Endodermal cell (in vitro differentiated cells): Measurements from ENCODE around the gene RAD9A. TPM values are rescaled to one million over a fixed set of nuclear protein-coding genes. Genes with fewer than 3 reads are reported as not detected.
A peak's percentile ranks its signal among the peaks of the same experiment; 100 is the strongest.

Source experiments
- DNase-seq: peaks from one replicate; pipeline ENCODE4 v3.0.0-alpha.2; 2017
- H3K27ac ChIP-seq: 2 replicates; pipeline ENCODE4 v1.5.1; 2013; ENCODE audit warnings: mild to moderate bottlenecking, low read depth, low read length, moderate library complexity
- H3K27me3 ChIP-seq: 2 replicates; pipeline ENCODE4 v1.6.1; 2013; ENCODE audit warnings: mild to moderate bottlenecking, low read length, moderate library complexity; ENCODE audit not compliant: insufficient read depth, control insufficient read depth, poor library complexity, severe bottlenecking
- H3K36me3 ChIP-seq: 2 replicates; pipeline ENCODE4 v1.7.0; 2013; ENCODE audit warnings: mild to moderate bottlenecking, low read length, moderate library complexity; ENCODE audit not compliant: control insufficient read depth, insufficient read depth
- H3K4me1 ChIP-seq: one replicate; pipeline ENCODE4 v1.7.0; 2013; ENCODE audit warnings: low read length; ENCODE audit not compliant: control insufficient read depth, insufficient read depth
- H3K4me3 ChIP-seq: 2 replicates; pipeline ENCODE4 v1.5.1; 2013; ENCODE audit warnings: mild to moderate bottlenecking, low read length, moderate library complexity
- H3K9ac ChIP-seq: 2 replicates; pipeline ENCODE4 v1.6.1; 2013; ENCODE audit warnings: mild to moderate bottlenecking, low read length, moderate library complexity; ENCODE audit not compliant: poor library complexity, severe bottlenecking; ENCODE audit errors: extremely low read depth
- H3K9me3 ChIP-seq: 2 replicates; pipeline ENCODE4 v1.6.1; 2013; ENCODE audit warnings: mild to moderate bottlenecking, low read length, moderate library complexity; ENCODE audit not compliant: control insufficient read depth
- H3K27ac Mint-ChIP-seq: 2 replicates; pipeline ENCODE4 v1.8.0; 2020; ENCODE audit warnings: mixed read lengths
- H3K27me3 Mint-ChIP-seq: 2 replicates; pipeline ENCODE4 v1.8.0; 2021; ENCODE audit warnings: mild to moderate bottlenecking, mixed read lengths; ENCODE audit not compliant: insufficient read depth
- H3K36me3 Mint-ChIP-seq: 2 replicates; pipeline ENCODE4 v1.8.0; 2020; ENCODE audit warnings: low read depth, mixed read lengths
- H3K4me1 Mint-ChIP-seq: 2 replicates; pipeline ENCODE4 v1.8.0; 2020; ENCODE audit warnings: mixed read lengths
- H3K4me3 Mint-ChIP-seq: 2 replicates; pipeline ENCODE4 v1.8.0; 2020; ENCODE audit warnings: mild to moderate bottlenecking, moderate library complexity, mixed read lengths
- H3K9me3 Mint-ChIP-seq: 2 replicates; pipeline ENCODE4 v1.8.0; 2020; ENCODE audit warnings: mild to moderate bottlenecking, mixed read lengths
- CTCF ChIP-seq: fragments of 200-600 bp; sonication (generic); conservative IDR thresholded peaks from 2 replicates; pipeline ENCODE4 v1.5.0; 2021; ENCODE audit warnings: antibody characterized with exemption, mild to moderate bottlenecking
- WGBS, 2 experiments: methylation state at CpG; one replicate each; pipeline versions ENCODE4 v1.1.5 to v1.1.7; 2013; ENCODE audit warnings: missing lambda C conversion rate in 2 of 2, mixed read lengths in 1 of 2; ENCODE audit not compliant: insufficient coverage in 1 of 2, insufficient read length in 1 of 2; 5-methylcytosine and 5-hydroxymethylcytosine counted together
- total RNA-seq, 2 donors: library from RNA; stranded (reverse); fragmentation: NEBNext Ultra II Directional in 1 of 2; extraction: Animal tissue kit (Norgen Biotek cat#: 25700) in 1 of 2; gene quantifications; 2 replicates in 1 of 2; 3 replicates in 1 of 2; pipeline ENCODE4 v1.2.1, GENCODE V29; 2021

Gene RAD9A
- total RNA-seq, 2 donors from 2014 or later: 28.3 to 41.4 TPM

GRCh38 chr11:67356864-67357561 lies 34.8 kb upstream of the RAD9A start:
- WGBS, 2 experiments: 40 to 60% methylated on average over 1 to 3 of the region's 3 CpGs
- Mint-ChIP-seq H3K36me3 (no peaks in the 10 kb centered on the region), H3K4me1 (peaks cover 29% of the 10 kb centered on the region), H3K9me3 (no peaks in the 10 kb centered on the region), H3K4me3 (peak overlapping the region; percentile 7), H3K27me3 (peaks cover 27% of the 10 kb centered on the region), H3K27ac (peak overlapping the region; percentile 31)
- H3K9ac ChIP-seq: no peak overlapping the region
- H3K36me3 ChIP-seq: no peaks in the 10 kb centered on the region
- no peak overlapping the region for H3K27ac ChIP-seq
- no peaks in the 10 kb centered on the region for H3K9me3 ChIP-seq
- H3K27me3 ChIP-seq: no peaks in the 10 kb centered on the region
- TF ChIP-seq CTCF: peak; percentile 96
- peaks cover 35% of the 10 kb centered on the region for H3K4me1 ChIP-seq
- no peak overlapping the region for H3K4me3 ChIP-seq
- DNase-seq: peak; percentile 92

- H3K4me1 Mint-ChIP-seq: peaks cover 29% of the 10 kb centered on the region
- no peak overlapping the region for H3K27ac Mint-ChIP-seq
- no peak overlapping the region for H3K27ac ChIP-seq
- no peak overlapping the region for H3K4me3 Mint-ChIP-seq
- H3K36me3 ChIP-seq: no peaks in the 10 kb centered on the region
- H3K9me3 Mint-ChIP-seq: no peaks in the 10 kb centered on the region
- peaks cover 38% of the 10 kb centered on the region for H3K27me3 Mint-ChIP-seq
- no peaks in the 10 kb centered on the region for H3K27me3 ChIP-seq
- 78 to 82% methylated on average over 9 to 12 of the region's 12 CpGs for WGBS, 2 experiments
- no peak overlapping the region for H3K4me3 ChIP-seq
- no peak overlapping the region for H3K9ac ChIP-seq
- H3K9me3 ChIP-seq: no peaks in the 10 kb centered on the region
- H3K4me1 ChIP-seq: peaks cover 32% of the 10 kb centered on the region
- DNase-seq: no peak
- no peaks in the 10 kb centered on the region for H3K36me3 Mint-ChIP-seq
- no peak for TF ChIP-seq CTCF
These were observed 33.7 kb upstream of the RAD9A start for GRCh38 chr11:67357831-67358670.

- no peak overlapping the region for H3K27ac Mint-ChIP-seq
- H3K36me3 ChIP-seq: no peaks in the 10 kb centered on the region
- H3K4me3 Mint-ChIP-seq: no peak overlapping the region
These were observed 27.6 kb upstream of the RAD9A start for GRCh38 chr11:67364169-67364568.

More at GRCh38 chr11:67364169-67364568, 27.6 kb upstream of the RAD9A start:
- peaks cover 7% of the 10 kb centered on the region for H3K4me1 Mint-ChIP-seq
- Histone ChIP-seq H3K27me3 (no peaks in the 10 kb centered on the region), H3K9me3 (no peaks in the 10 kb centered on the region), H3K4me3 (no peak overlapping the region), H3K27ac (no peak overlapping the region), H3K9ac (no peak overlapping the region), H3K4me1 (no peaks in the 10 kb centered on the region)
- no peak for TF ChIP-seq CTCF
- H3K9me3 Mint-ChIP-seq: no peaks in the 10 kb centered on the region
- WGBS, 2 experiments: 91 to 100% methylated on average over 3 of the region's 3 CpGs
- peaks cover 42% of the 10 kb centered on the region for H3K27me3 Mint-ChIP-seq
- DNase-seq: no peak
- peaks cover 2% of the 10 kb centered on the region for H3K36me3 Mint-ChIP-seq
